Endometrial microvascular endothelial cells (primary cell): ENCODE measurements around the gene OTX1. TPM values are rescaled to one million over a fixed set of nuclear protein-coding genes. Genes with fewer than 3 reads are reported as not detected.

Experiments used
- in situ Hi-C: cut with HindIII; loops from 2 replicates; pipeline ENCODE4 v1.10.0; 2017; ENCODE audit warnings: low sequenced_read_pairs, low pct_unique_long_range_greater_than_20kb; ENCODE audit errors: inconsistent ontology term
- total RNA-seq: library from RNA; depleted of rRNA; stranded (reverse); fragments of >200 nt; gene quantifications from one replicate; pipeline ENCODE4 v1.2.3, GENCODE V29; 2015; ENCODE audit errors: inconsistent ontology term

OTX1 gene
- total RNA-seq, 1 donor from 2014 or later: not detected

GRCh38 chr2:63044362-63045327 lies 6.0 kb upstream of the OTX1 start:
- in situ Hi-C loops: loop anchor here (25.0 kb wide), 1 partner anchor 557 kb away; no protein-coding TSS in a partner anchor

GRCh38 chr2:63046552-63046951 lies 4.1 kb upstream of the OTX1 start:
- in situ Hi-C loops: loop anchor here (25.0 kb wide), 1 partner anchor 559 kb away; no protein-coding TSS in a partner anchor

GRCh38 chr2:63046961-63047320 lies 3.7 kb upstream of the OTX1 start:
- in situ Hi-C loops: loop anchor here (25.0 kb wide), 1 partner anchor 560 kb away; no protein-coding TSS in a partner anchor

- in situ Hi-C loops: loop anchor here (25.0 kb wide), 1 partner anchor 560 kb away; no protein-coding TSS in a partner anchor
Observed at GRCh38 chr2:63047321-63048279, 3.0 kb upstream of the OTX1 start.

GRCh38 chr2:63048367-63049171 lies 2.1 kb upstream of the OTX1 start:
- in situ Hi-C loops: loop anchor here (25.0 kb wide), 1 partner anchor 561 kb away; no protein-coding TSS in a partner anchor

GRCh38 chr2:63049211-63049969 lies 1.2 kb upstream of the OTX1 start:
- in situ Hi-C loops: loop anchor here (25.0 kb wide), 1 partner anchor 562 kb away; no protein-coding TSS in a partner anchor

- in situ Hi-C loops: loop anchor here (25.0 kb wide), 3 partner anchors 213 to 563 kb away; no protein-coding TSS in a partner anchor
Observed at GRCh38 chr2:63049970-63050333, 678 bp upstream of the OTX1 start.

GRCh38 chr2:63051042-63051794 lies 588 bp downstream of the OTX1 start:
- in situ Hi-C loops: loop anchor here (25.0 kb wide), 2 partner anchors 214 to 386 kb away; no protein-coding TSS in a partner anchor

GRCh38 chr2:63051795-63052333 lies 1.2 kb downstream of the OTX1 start:
- in situ Hi-C loops: loop anchor here (25.0 kb wide), 2 partner anchors 215 to 385 kb away; no protein-coding TSS in a partner anchor

- in situ Hi-C loops: loop anchor here (25.0 kb wide), 2 partner anchors 215 to 385 kb away; no protein-coding TSS in a partner anchor
Observed at GRCh38 chr2:63052411-63053080, 1.9 kb downstream of the OTX1 start.

GRCh38 chr2:63053081-63053888 lies 2.7 kb downstream of the OTX1 start:
- in situ Hi-C loops: loop anchor here (25.0 kb wide), 2 partner anchors 216 to 384 kb away; no protein-coding TSS in a partner anchor

GRCh38 chr2:63053889-63054602 lies 3.4 kb downstream of the OTX1 start:
- in situ Hi-C loops: loop anchor here (25.0 kb wide), 2 partner anchors 217 to 383 kb away; no protein-coding TSS in a partner anchor

GRCh38 chr2:63054841-63055225 lies 4.2 kb downstream of the OTX1 start:
- in situ Hi-C loops: loop anchor here (25.0 kb wide), 2 partner anchors 218 to 382 kb away; no protein-coding TSS in a partner anchor
